Measurements from ENCODE around the gene ACAD9.
"Not testable (repeated sequence)": the region's sequence is repeated elsewhere in the genome, so short reads cannot be mapped to it uniquely, and the experiment has no call there.

The ACAD9 gene

GRCh38 chr3:128879125-128879969 is at the start of gene ACAD9:
TSS of gene ACAD9 (plus strand) at chr3:128879620. CDS start at chr3:128879692, 72 bp downstream.
- H3K4me3 ChIP-seq (ENCODE audit: low read length) = peak within 1 kb of the TSS; percentile 94
- no peak for TF ChIP-seq CTCF (conservative IDR thresholded peaks at IDR 0.05; ENCODE audit: low read length)
- peak; percentile 97 for DNase-seq (ENCODE audit: low read depth)

GRCh38 chr3:128829925-128830625 is 49.3 kb upstream of the ACAD9 start:
- H3K4me3 ChIP-seq (ENCODE audit: low read length); DNase-seq (ENCODE audit: low read depth): not testable (repeated sequence)

GRCh38 chr3:128830762-128831161 is 48.7 kb upstream of the ACAD9 start:
- not testable (repeated sequence) for H3K4me3 ChIP-seq (ENCODE audit: low read length); DNase-seq (ENCODE audit: low read depth)

- not testable (repeated sequence) for DNase-seq (ENCODE audit: low read depth); H3K4me3 ChIP-seq (ENCODE audit: low read length)
Observed at GRCh38 chr3:128832979-128833378, 46.4 kb upstream of the ACAD9 start.

- no peak overlapping the region for H3K4me3 ChIP-seq (ENCODE audit: low read length)
- no peak for TF ChIP-seq CTCF (conservative IDR thresholded peaks at IDR 0.05; ENCODE audit: low read length)
- no peak for DNase-seq (ENCODE audit: low read depth)
Observed at GRCh38 chr3:128835096-128835495, 44.3 kb upstream of the ACAD9 start.

- TF ChIP-seq CTCF (conservative IDR thresholded peaks at IDR 0.05; ENCODE audit: low read length) = no peak
- H3K4me3 ChIP-seq (ENCODE audit: low read length) = no peak overlapping the region
- DNase-seq (ENCODE audit: low read depth) = no peak
Observed at GRCh38 chr3:128841926-128842920, 37.2 kb upstream of the ACAD9 start.

GRCh38 chr3:128844502-128844901 is 34.9 kb upstream of the ACAD9 start:
- H3K4me3 ChIP-seq (ENCODE audit: low read length) = no peak overlapping the region
- no peak for DNase-seq (ENCODE audit: low read depth)
- TF ChIP-seq CTCF (conservative IDR thresholded peaks at IDR 0.05; ENCODE audit: low read length) = no peak

- DNase-seq (ENCODE audit: low read depth) = no peak
- no peak for TF ChIP-seq CTCF (conservative IDR thresholded peaks at IDR 0.05; ENCODE audit: low read length)
- H3K4me3 ChIP-seq (ENCODE audit: low read length) = peak overlapping the region; percentile 46
Observed at GRCh38 chr3:128845119-128845777, 34.2 kb upstream of the ACAD9 start.
